A549 (cell line): ENCODE measurements around the gene SRR. TPM values are rescaled to one million over a fixed set of nuclear protein-coding genes. Genes with fewer than 3 reads are reported as not detected.

Experiments used
- ATAC-seq, 2 experiments: fragments of 200-7000 bp in 1 of 2; fragments of >200 bp in 1 of 2; cut with Nextera tagmentation in 1 of 2; cut with Tn5 transposase in 1 of 2; 3 replicates each; pipeline versions ENCODE4 v1.8.0 to v1.9.1; 2018 to 2020; ENCODE audit warnings: mild to moderate bottlenecking in 1 of 2, moderate library complexity in 1 of 2
- CTCF ChIA-PET: fragments of 300-600 bp; sonication (Branson Sonifier 250); formaldehyde crosslinking; extraction: SDS; loops from one replicate; lab custom pipeline; 2021; ENCODE audit warnings: antibody characterized with exemption, inconsistent platforms; lab: Yijun Ruan, JAX
- POLR2A ChIA-PET: fragments of 350-600 bp; formaldehyde crosslinking; extraction: SDS; loops from one replicate; lab custom pipeline; 2021; ENCODE audit warnings: antibody characterized with exemption, inconsistent platforms; lab: Yijun Ruan, JAX
- DNase-seq, 2 experiments: peaks; one replicate each; pipeline versions ENCODE4 v3.0.0 to v3.0.0-alpha.2; 2011 to 2016; ENCODE audit warnings: low read depth in 1 of 2, low spot score in 1 of 2
- FAIRE-seq: peaks from 2 replicates; lab custom pipeline; 2011; peaks lifted over from hg19 to GRCh38; lab: Jason Lieb, UNC
- H3K27ac ChIP-seq, 2 experiments: fragments of >200 bp; sonication (Bioruptor Twin); formaldehyde crosslinking; 3 replicates each; pipeline ENCODE4 v1.5.1; 2016 to 2017
- H3K4me1 ChIP-seq: fragments of >200 bp; sonication (Bioruptor Twin); formaldehyde crosslinking; 3 replicates; pipeline ENCODE4 v1.6.1; 2016
- H3K4me2 ChIP-seq: fragments of >200 bp; sonication (Bioruptor Twin); formaldehyde crosslinking; 3 replicates; pipeline ENCODE4 v1.6.1; 2016
- H3K4me3 ChIP-seq: fragments of >200 bp; sonication (Bioruptor Twin); formaldehyde crosslinking; 3 replicates; pipeline ENCODE4 v1.5.1; 2016
- H3K9me3 ChIP-seq: fragments of >200 bp; sonication (Bioruptor Twin); formaldehyde crosslinking; 3 replicates; pipeline ENCODE4 v1.6.1; 2016
- CHD2 ChIP-seq: fragments of 150-350 bp; IDR thresholded peaks from 2 replicates; pipeline ENCODE4 v1.6.1; 2014; ENCODE audit warnings: low read length; ENCODE audit not compliant: partially characterized antibody
- CHD4 ChIP-seq: fragments of 200-600 bp; sonication (generic); IDR thresholded peaks from 2 replicates; pipeline ENCODE4 v1.6.1; 2016; ENCODE audit warnings: antibody characterized with exemption, mild to moderate bottlenecking, borderline replicate concordance
- EHF ChIP-seq: fragments of 250-450 bp; sonication (Bioruptor Pico); IDR thresholded peaks from 2 replicates; pipeline ENCODE4 v1.5.0; 2020; ENCODE audit warnings: mild to moderate bottlenecking
- EHMT2 ChIP-seq: fragments of 200-600 bp; sonication (generic); IDR thresholded peaks from 2 replicates; pipeline ENCODE4 v1.6.1; 2016; ENCODE audit warnings: antibody characterized with exemption, low read depth, mild to moderate bottlenecking, moderate library complexity
- ELK1 ChIP-seq: fragments of 150-350 bp; IDR thresholded peaks from 2 replicates; pipeline ENCODE4 v1.6.1; 2014; ENCODE audit warnings: low read depth, mild to moderate bottlenecking, low read length
- FOSB ChIP-seq: fragments of 250-450 bp; sonication (Bioruptor Pico); IDR thresholded peaks from 2 replicates; pipeline ENCODE4 v1.5.0; 2020; ENCODE audit warnings: mild to moderate bottlenecking, moderate library complexity
- FOSL2 ChIP-seq, 2 experiments: fragments of 450-650 bp in 1 of 2; fragments of >200 bp in 1 of 2; sonication (Bioruptor Twin) in 1 of 2; formaldehyde crosslinking; IDR thresholded peaks; 2 replicates each; pipeline versions ENCODE4 v1.5.0 to v1.6.1; 2016 to 2020; ENCODE audit warnings: mild to moderate bottlenecking in 1 of 2, moderate library complexity in 1 of 2
- HES2 ChIP-seq: fragments of >200 bp; sonication (Bioruptor Twin); formaldehyde crosslinking; IDR thresholded peaks from 2 replicates; pipeline ENCODE4 v1.6.1; 2016
- HMGXB4 ChIP-seq: fragments of 250-450 bp; sonication (Bioruptor Pico); IDR thresholded peaks from 2 replicates; pipeline ENCODE4 v1.5.0; 2021; ENCODE audit warnings: mild to moderate bottlenecking, moderate library complexity, borderline replicate concordance
- HOXB13 ChIP-seq: fragments of 250-450 bp; sonication (Bioruptor Pico); IDR thresholded peaks from 2 replicates; pipeline ENCODE4 v1.5.0; 2020; ENCODE audit warnings: low read depth, mild to moderate bottlenecking, moderate library complexity
- HOXB5 ChIP-seq: fragments of 250-450 bp; sonication (Bioruptor Pico); IDR thresholded peaks from 2 replicates; pipeline ENCODE4 v1.5.0; 2020; ENCODE audit warnings: mild to moderate bottlenecking, moderate library complexity
- KDM1A ChIP-seq: fragments of 200-600 bp; sonication (generic); IDR thresholded peaks from 2 replicates; pipeline ENCODE4 v1.6.1; 2016; ENCODE audit warnings: low read depth, mild to moderate bottlenecking
- KDM5A ChIP-seq: fragments of 200-600 bp; sonication (generic); IDR thresholded peaks from 2 replicates; pipeline ENCODE4 v1.6.1; 2016; ENCODE audit warnings: antibody characterized with exemption, mild to moderate bottlenecking
- MAFK ChIP-seq: fragments of 450-650 bp; IDR thresholded peaks from 2 replicates; pipeline ENCODE4 v1.6.1; 2014; ENCODE audit not compliant: partially characterized antibody
- RAD21 ChIP-seq, 2 experiments: fragments of >200 bp in 1 of 2; sonication (Bioruptor Twin) in 1 of 2; formaldehyde crosslinking in 1 of 2; IDR thresholded peaks in 1 of 2; conservative IDR thresholded peaks in 1 of 2; 2 replicates in 1 of 2; 3 replicates in 1 of 2; pipeline ENCODE4 v1.6.1; 2012 to 2018; ENCODE audit warnings: inconsistent platforms in 1 of 2
- RNF2 ChIP-seq: fragments of 200-600 bp; sonication (generic); IDR thresholded peaks from 2 replicates; pipeline ENCODE4 v1.6.1; 2016; ENCODE audit warnings: low read depth, mild to moderate bottlenecking, antibody characterized with exemption, moderate library complexity, borderline replicate concordance
- WGBS: methylation state at CpG from one replicate; pipeline ENCODE4 v1.1.6; 2017; ENCODE audit errors: missing lambda C conversion rate; 5-methylcytosine and 5-hydroxymethylcytosine counted together
- polyA plus RNA-seq, 4 experiments: library from polyadenylated mRNA; depleted of rRNA in 3 of 4; stranded (reverse); fragments of >200 nt; fragmentation: RNase III in 1 of 4; extraction: RNeasy Plus Mini Kit Qiagen cat#74134 plus additional on column Dnase treatment in 1 of 4; gene quantifications; 2 replicates in 3 of 4; 3 replicates in 1 of 4; pipeline ENCODE4 v1.2.3, GENCODE V29; 2011 to 2017
- TF ChIP-seq, protein P1 (sequence below): IDR thresholded peaks from 2 replicates; pipeline ENCODE4 v1.6.1; 2012; ENCODE audit warnings: low read depth, borderline replicate concordance
- TF ChIP-seq, protein P2 (sequence below): fragments of >200 bp; sonication (Bioruptor Twin); formaldehyde crosslinking; IDR thresholded peaks from 3 replicates; pipeline ENCODE4 v1.5.1; 2016
- TF ChIP-seq, protein P3 (sequence below): fragments of >200 bp; sonication (Bioruptor Twin); formaldehyde crosslinking; IDR thresholded peaks from 3 replicates; pipeline ENCODE4 v1.6.1; 2016
- TF ChIP-seq, protein P4 (sequence below): fragments of 250-450 bp; sonication (Bioruptor Pico); IDR thresholded peaks from 2 replicates; pipeline ENCODE4 v1.5.0; 2020; ENCODE audit warnings: low read depth, mild to moderate bottlenecking, moderate library complexity

The SRR gene
- polyA plus RNA-seq, 2 of the 4 experiments (the other 2 are of a cell fraction): 13.2 to 16.7 TPM

DNA sequence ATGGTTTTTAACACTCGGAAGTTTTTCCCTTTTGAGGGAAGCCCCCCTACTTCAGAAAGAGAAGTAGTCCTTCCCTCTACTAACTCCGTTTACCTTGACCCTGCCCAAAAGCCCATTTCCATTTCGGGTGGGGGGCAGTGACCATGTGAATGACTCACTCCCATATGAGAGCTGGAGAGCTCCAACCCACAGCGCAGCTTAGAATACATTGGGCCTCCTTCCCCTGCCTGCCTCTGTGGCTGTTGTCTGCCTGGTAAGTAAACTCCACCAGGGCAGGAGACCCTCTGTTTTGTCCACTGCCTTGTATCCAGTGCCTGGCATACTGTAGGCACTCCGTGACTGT lies 34.5 kb downstream of the SRR start:
- Histone ChIP-seq H3K27ac (peak overlapping the region; percentile 94 to 99), H3K4me3 (peak overlapping the region; percentile 99), H3K4me1 (peaks cover 20% of the 10 kb centered on the region), H3K9me3 (no peaks in the 10 kb centered on the region), H3K4me2 (peak overlapping the region; percentile 100)
- ChIA-PET POLR2A (interaction anchor here (0.6 to 3.2 kb wide), 6 partner anchors 8 to 76 kb away, joined by 3 to 37 read pairs (median 8); partner anchors contain the start of genes SMG6 and SRR), CTCF (interaction anchor here (1.2 to 8.1 kb wide), 7 partner anchors 9 to 283 kb away, joined by 3 to 79 read pairs (median 11); partner anchors contain the start of gene HIC1)
- ATAC-seq (no peak), DNase-seq (no peak), FAIRE-seq (no peak)
- 24% methylated on average over 5 of the region's 5 CpGs for WGBS
- TF ChIP-seq HMGXB4 (CRISPR knock-in tag) (no peak), FOSL2 (IDR thresholded peaks at IDR 0.05) (no peak), FOSL2 (CRISPR knock-in tag; IDR thresholded peaks at IDR 0.05) (peak; percentile 53)

GRCh38 chr17:2343421-2343820 lies 39.7 kb downstream of the SRR start:
- ATAC-seq (no peak), FAIRE-seq (no peak), DNase-seq (no peak)
- H3K27ac ChIP-seq: no peak overlapping the region
- H3K4me3 ChIP-seq: no peak overlapping the region
- H3K4me2 ChIP-seq: no peak overlapping the region
- TF ChIP-seq, protein P1, sequence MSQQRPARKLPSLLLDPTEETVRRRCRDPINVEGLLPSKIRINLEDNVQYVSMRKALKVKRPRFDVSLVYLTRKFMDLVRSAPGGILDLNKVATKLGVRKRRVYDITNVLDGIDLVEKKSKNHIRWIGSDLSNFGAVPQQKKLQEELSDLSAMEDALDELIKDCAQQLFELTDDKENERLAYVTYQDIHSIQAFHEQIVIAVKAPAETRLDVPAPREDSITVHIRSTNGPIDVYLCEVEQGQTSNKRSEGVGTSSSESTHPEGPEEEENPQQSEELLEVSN: no peak
- TF ChIP-seq, protein P2, sequence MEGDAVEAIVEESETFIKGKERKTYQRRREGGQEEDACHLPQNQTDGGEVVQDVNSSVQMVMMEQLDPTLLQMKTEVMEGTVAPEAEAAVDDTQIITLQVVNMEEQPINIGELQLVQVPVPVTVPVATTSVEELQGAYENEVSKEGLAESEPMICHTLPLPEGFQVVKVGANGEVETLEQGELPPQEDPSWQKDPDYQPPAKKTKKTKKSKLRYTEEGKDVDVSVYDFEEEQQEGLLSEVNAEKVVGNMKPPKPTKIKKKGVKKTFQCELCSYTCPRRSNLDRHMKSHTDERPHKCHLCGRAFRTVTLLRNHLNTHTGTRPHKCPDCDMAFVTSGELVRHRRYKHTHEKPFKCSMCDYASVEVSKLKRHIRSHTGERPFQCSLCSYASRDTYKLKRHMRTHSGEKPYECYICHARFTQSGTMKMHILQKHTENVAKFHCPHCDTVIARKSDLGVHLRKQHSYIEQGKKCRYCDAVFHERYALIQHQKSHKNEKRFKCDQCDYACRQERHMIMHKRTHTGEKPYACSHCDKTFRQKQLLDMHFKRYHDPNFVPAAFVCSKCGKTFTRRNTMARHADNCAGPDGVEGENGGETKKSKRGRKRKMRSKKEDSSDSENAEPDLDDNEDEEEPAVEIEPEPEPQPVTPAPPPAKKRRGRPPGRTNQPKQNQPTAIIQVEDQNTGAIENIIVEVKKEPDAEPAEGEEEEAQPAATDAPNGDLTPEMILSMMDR: no peak
- TF ChIP-seq RAD21 (conservative IDR thresholded peaks at IDR 0.05 in 1 of 2, IDR thresholded peaks at IDR 0.05 in 1 of 2) (no peak), EHMT2 (no peak), KDM5A (no peak), MAFK (no peak), CHD2 (no peak), CHD4 (no peak), HOXB13 (no peak), EHF (CRISPR knock-in tag) (no peak), KDM1A (no peak), FOSB (no peak), RNF2 (no peak), ELK1 (no peak), HOXB5 (CRISPR knock-in tag) (no peak), HES2 (no peak)
- TF ChIP-seq, protein P3, sequence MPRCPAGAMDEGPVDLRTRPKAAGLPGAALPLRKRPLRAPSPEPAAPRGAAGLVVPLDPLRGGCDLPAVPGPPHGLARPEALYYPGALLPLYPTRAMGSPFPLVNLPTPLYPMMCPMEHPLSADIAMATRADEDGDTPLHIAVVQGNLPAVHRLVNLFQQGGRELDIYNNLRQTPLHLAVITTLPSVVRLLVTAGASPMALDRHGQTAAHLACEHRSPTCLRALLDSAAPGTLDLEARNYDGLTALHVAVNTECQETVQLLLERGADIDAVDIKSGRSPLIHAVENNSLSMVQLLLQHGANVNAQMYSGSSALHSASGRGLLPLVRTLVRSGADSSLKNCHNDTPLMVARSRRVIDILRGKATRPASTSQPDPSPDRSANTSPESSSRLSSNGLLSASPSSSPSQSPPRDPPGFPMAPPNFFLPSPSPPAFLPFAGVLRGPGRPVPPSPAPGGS: no peak
- TF ChIP-seq, protein P4, sequence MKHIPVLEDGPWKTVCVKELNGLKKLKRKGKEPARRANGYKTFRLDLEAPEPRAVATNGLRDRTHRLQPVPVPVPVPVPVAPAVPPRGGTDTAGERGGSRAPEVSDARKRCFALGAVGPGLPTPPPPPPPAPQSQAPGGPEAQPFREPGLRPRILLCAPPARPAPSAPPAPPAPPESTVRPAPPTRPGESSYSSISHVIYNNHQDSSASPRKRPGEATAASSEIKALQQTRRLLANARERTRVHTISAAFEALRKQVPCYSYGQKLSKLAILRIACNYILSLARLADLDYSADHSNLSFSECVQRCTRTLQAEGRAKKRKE: no peak
- ChIA-PET POLR2A (no interaction called here), CTCF (interaction anchor here (4.6 to 13.0 kb wide), 2 partner anchors 10 to 22 kb away, joined by 30 to 216 read pairs; no protein-coding TSS in a partner anchor)
- H3K9me3 ChIP-seq: no peaks in the 10 kb centered on the region
- 59% methylated on average over 5 of the region's 5 CpGs for whole genome bisulfite sequencing
- H3K4me1 ChIP-seq: peaks cover 15% of the 10 kb centered on the region
